HFF-Myc (cell line): ENCODE data around the gene BEST1.

Source experiments
- DNase-seq: peaks from one replicate; pipeline ENCODE4 v3.0.0-alpha.2; 2011; ENCODE audit warnings: low read depth; ENCODE audit errors: extremely low read depth
- H3K4me3 ChIP-seq: replicated peaks from 2 replicates; pipeline ENCODE4 v1.5.1; 2011; ENCODE audit warnings: low read depth, mild to moderate bottlenecking, control low read depth, low read length
- CTCF ChIP-seq: IDR thresholded peaks from 2 replicates; pipeline ENCODE4 v1.5.1; 2012; ENCODE audit warnings: mild to moderate bottlenecking, low read depth, low read length, control low read depth; ENCODE audit errors: missing control alignments

The BEST1 gene

GRCh38 chr11:61980783-61981541 is 30.8 kb downstream of the BEST1 start:
- H3K4me3 ChIP-seq = no peak overlapping the region
- TF ChIP-seq CTCF = no peak
- DNase-seq = no peak

- no peak overlapping the region for H3K4me3 ChIP-seq
- TF ChIP-seq CTCF = no peak
- no peak for DNase-seq
These were observed 33.3 kb downstream of the BEST1 start for GRCh38 chr11:61983419-61983818.

- TF ChIP-seq CTCF = no peak
- no peak overlapping the region for H3K4me3 ChIP-seq
- no peak for DNase-seq
These were observed 35.7 kb downstream of the BEST1 start for GRCh38 chr11:61985869-61986268.

GRCh38 chr11:61994981-61995380 is 44.8 kb downstream of the BEST1 start:
- TF ChIP-seq CTCF = no peak
- no peak overlapping the region for H3K4me3 ChIP-seq
- no peak for DNase-seq

- no peak for DNase-seq
- TF ChIP-seq CTCF = no peak
- H3K4me3 ChIP-seq = no peak overlapping the region
These were observed 46.8 kb downstream of the BEST1 start for GRCh38 chr11:61996933-61997332.

- no peak for TF ChIP-seq CTCF
- DNase-seq = peak; percentile 40
- no peak overlapping the region for H3K4me3 ChIP-seq
These were observed 49.2 kb downstream of the BEST1 start for GRCh38 chr11:61999141-61999975.
